Left renal pelvis (tissue), 4 donors: ENCODE measurements around the gene NUCB1. TPM values are rescaled to one million over a fixed set of nuclear protein-coding genes. Genes with fewer than 3 reads are reported as not detected.
"Not testable (repeated sequence)": the region's sequence is repeated elsewhere in the genome, so short reads cannot be mapped to it uniquely, and the experiment has no call there.

Experiments used
- DNase-seq, 4 donors: peaks; one replicate each; pipeline ENCODE4 v3.0.0-alpha.2; 2013; ENCODE audit warnings: low read depth in 4 of 4, low spot score in 3 of 4
- polyA plus RNA-seq, 4 donors: library from polyadenylated mRNA; unstranded; fragments of 120-200 nt; gene quantifications; one replicate each; pipeline ENCODE4 v1.2.1, GENCODE V29; 2013; ENCODE audit not compliant: insufficient read length in 4 of 4

NUCB1 gene
- polyA plus RNA-seq, 4 donors = 223 to 314 (median 261) TPM

DNA sequence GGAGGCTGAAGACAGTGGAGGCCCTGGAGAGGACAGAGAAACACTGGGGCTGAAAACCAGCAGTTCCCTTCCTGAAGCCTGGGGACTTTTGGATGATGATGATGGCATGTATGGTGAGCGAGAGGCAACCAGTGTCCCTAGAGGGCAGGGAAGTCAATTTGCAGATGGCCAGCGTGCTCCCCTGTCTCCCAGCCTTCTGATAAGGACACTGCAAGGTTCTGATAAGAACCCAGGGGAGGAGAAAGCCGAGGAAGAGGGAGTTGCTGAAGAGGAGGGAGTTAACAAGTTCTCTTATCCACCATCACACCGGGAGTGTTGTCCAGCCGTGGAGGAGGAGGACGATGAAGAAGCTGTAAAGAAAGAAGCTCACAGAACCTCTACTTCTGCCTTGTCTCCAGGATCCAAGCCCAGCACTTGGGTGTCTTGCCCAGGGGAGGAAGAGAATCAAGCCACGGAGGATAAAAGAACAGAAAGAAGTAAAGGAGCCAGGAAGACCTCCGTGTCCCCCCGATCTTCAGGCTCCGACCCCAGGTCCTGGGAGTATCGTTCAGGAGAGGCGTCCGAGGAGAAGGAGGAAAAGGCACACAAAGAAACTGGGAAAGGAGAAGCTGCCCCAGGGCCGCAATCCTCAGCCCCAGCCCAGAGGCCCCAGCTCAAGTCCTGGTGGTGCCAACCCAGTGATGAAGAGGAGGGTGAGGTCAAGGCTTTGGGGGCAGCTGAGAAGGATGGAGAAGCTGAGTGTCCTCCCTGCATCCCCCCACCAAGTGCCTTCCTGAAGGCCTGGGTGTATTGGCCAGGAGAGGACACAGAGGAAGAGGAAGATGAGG lies 26.4 kb upstream of the NUCB1 start:
- DNase-seq = no peak

DNA sequence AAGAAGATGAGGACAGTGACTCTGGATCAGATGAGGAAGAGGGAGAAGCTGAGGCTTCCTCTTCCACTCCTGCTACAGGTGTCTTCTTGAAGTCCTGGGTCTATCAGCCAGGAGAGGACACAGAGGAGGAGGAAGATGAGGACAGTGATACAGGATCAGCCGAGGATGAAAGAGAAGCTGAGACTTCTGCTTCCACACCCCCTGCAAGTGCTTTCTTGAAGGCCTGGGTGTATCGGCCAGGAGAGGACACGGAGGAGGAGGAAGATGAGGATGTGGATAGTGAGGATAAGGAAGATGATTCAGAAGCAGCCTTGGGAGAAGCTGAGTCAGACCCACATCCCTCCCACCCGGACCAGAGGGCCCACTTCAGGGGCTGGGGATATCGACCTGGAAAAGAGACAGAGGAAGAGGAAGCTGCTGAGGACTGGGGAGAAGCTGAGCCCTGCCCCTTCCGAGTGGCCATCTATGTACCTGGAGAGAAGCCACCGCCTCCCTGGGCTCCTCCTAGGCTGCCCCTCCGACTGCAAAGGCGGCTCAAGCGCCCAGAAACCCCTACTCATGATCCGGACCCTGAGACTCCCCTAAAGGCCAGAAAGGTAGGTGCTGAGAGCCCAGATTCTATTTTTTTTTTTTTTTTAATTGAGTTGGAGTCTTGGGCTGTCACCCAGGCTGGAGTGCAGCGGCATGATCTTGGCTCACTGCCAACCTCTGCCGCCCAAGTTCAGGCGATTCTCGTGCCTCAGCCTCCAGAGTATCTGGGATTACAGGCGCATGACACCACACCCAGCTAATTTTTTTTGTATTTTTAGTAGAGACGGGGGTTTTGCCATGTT lies 25.6 kb upstream of the NUCB1 start:
- no peak for DNase-seq

DNA sequence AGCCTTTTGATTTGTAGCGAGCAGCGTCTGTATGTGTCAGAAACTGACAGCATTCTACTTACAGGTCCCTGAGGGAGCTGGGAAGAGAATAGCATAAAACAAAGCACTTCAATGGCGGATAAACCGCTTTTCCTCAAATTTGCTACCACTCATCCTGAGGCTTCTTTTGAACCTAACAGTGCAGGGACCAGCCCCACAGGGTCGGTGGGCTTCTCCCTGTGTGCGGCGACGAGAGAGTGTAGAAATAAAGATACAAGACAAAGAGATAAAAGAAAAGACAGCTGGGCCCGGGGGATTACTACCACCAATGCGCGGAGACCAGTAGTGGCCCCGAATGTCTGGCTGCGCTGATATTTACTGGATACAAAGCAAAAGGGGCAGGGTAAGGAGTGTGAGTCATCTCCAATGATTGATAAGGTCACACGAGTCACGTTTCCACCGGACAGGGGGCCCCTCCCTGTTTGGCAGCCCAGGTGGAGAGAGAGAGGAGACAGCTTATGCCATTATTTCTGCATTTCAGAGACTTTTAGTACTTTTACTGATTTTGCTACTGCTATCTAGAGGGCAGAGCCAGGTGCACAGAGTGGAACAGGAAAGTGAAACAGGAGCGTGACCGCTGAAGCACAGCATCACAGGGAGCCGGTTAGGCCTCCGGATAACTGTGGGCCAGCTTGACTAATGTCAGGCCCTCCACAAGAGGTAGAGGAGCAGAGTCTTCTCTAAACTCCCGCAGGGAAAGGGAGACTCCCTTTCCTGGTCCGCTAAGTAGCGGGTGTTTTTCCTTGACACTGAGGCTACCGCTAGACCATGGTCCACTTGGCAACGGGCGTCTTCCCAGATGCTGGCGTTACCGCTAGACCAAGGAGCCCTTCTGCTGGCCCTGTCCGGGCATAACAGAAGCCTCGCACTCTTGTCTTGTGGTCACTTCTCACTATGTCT lies 23.8 kb upstream of the NUCB1 start:
- not testable (repeated sequence) for DNase-seq

DNA sequence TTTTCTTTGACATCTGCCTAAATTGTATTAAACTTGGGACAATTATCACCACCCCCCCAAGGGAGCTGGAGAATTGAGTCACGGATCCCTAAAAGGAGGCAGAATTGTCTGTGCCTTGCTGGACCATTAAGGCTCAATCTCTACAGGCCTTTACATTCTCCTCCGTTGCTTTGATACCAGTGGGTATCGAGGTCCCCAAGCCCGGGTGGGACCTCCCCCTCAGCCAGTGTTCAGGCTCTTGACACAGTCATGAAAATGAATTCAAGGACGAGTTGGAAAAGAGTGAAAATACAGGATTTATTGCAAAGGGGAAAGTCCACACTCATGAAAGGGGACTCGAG lies 22.3 kb upstream of the NUCB1 start:
- no peak for DNase-seq

DNA sequence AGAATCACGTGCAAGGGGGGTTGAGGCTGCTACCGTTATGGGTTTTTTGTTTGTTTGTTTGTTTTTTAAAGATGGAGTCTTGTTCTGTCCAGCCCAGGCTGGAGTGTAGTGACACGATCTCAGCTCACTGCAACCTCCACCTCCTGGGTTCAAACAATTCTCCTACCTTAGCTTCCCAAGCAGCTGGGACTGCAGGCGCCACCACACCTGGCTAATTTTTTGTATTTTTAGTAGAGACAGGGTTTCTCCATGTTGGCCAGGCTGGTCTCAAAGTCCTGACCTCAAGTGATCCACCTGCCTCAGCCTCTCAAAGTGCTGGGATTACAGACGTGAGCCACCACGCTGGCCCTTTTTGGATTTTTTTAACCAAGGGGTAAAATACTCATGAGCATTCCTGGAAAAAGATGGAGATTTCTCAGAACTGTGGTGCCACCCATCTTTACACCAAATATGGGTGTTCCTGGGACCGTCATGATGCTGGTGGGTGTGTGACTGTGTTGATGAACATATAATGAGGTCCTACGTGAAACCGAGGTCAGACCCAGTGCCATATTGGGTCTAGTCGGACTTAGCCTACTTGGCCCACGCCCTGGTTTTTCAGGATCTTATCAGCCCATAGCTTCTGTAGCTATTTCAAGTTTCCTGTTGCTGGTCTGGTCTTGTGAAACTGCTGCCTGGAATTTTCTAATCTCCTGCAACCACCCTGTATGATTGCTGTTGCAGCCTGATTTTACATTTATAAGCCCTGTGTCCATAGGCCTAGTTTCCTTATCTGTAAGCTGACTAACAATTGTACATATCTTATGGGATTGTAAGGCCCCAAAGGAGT lies 21.7 kb upstream of the NUCB1 start:
- DNase-seq = no peak

DNA sequence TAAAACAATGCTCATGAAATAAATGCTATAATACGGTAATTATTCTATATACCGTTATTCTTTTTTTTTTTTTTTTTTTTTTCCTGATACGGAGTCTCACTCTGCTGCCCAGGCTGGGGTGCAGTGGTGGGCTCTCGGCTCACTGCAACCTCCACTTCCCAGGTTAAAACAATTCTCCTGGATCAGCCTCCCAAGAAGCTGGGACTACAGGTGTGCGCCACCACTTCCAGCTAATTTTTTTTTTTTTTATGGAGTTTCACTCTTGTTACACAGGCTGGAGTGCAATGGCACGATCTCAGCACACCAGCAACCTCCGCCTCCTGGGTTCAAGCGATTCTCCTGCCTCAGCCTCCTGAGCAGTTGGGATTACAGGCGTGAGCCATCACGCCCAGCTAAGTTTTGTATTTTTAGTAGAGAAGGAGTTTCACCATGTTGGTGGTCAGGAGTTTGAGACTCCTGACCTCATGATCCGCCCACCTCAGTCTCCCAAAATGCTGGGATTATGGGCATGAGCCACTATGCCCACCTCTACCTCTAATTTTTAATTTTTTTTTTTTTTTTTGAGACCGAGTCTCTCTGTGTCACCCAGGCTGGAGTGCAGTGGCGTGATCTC lies 21.0 kb upstream of the NUCB1 start:
- DNase-seq = no peak

DNA sequence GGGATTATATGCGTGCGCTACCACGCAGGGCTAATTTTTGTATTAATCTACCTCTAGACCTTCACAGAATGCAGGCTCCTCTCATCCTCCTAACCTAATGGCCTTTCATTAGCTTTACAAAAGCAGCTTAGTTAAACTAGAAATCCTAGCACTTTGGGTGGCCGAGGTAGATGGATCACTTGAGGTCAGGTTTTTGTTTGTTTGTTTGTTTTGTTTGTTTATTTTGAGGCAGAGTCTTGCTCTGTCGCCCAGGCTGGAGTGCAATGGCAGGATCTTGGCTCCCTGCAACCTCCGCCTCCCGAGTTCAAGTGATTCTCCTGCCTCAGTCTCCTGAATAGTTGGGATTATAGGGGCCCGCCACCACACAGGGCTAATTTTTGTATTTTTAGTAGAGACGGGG lies 20.4 kb upstream of the NUCB1 start:
- not testable (repeated sequence) for DNase-seq

DNA sequence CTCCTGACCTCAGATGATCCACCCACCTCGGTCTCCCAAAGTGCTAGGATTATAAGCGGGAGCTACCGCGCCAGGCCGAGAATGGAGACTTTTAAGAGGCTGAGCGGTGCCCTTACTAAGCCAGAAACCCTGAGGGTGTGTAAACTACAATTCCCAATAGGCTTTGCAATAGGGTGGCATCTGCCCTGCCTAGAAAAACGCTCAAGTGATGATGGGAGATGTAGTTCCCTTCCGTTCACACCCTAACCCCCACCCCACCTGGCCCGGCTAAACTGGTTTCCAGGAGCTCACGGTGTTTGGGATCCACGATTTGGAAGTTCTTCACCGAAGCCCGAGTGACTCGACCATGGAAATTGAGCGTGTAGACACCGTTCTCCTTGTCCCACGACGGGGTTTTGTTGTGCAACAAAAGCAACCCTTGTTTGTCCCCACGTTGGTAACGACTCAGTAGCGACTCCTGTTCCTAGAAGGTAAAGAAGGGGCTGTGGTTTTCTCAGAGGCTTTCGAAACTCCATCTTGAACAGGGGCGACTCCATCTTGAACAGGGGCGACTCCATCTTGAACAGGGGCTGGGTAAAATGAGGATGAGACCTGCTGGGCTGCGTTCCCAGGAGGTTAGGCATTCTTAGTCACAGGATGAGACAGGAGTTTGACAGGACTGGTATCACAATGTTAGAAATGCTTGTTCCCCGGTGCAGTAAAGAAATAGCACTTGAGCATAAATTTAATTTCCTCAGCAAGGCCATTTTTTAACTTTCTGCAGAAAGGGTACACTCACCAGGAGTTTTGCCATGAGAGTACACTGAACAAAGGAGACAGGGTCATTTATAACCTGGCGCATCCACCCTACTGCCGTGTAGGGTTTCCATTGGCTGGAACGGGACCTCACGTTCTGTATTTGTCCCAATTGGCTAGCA lies 18.1 kb upstream of the NUCB1 start:
- no peak for DNase-seq

DNA sequence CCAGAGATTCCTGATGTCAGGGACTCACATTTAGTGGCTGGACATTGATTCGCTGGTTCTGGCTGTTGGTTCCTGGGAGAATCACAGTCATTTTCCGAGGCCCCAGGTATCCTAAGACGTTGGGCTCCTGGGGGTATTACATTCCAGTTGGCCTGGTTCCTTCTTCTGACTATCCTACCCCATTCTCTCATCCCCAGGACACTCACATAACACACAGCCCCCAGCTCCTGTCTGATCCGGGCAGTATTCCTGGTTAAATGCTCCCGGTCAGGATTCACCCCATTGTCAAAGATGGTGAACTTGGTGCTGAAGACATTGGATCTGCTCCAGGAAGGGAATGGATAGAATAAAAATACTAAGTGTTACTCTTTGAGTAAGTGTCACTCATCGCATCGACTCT lies 16.4 kb upstream of the NUCB1 start:
- no peak for DNase-seq

DNA sequence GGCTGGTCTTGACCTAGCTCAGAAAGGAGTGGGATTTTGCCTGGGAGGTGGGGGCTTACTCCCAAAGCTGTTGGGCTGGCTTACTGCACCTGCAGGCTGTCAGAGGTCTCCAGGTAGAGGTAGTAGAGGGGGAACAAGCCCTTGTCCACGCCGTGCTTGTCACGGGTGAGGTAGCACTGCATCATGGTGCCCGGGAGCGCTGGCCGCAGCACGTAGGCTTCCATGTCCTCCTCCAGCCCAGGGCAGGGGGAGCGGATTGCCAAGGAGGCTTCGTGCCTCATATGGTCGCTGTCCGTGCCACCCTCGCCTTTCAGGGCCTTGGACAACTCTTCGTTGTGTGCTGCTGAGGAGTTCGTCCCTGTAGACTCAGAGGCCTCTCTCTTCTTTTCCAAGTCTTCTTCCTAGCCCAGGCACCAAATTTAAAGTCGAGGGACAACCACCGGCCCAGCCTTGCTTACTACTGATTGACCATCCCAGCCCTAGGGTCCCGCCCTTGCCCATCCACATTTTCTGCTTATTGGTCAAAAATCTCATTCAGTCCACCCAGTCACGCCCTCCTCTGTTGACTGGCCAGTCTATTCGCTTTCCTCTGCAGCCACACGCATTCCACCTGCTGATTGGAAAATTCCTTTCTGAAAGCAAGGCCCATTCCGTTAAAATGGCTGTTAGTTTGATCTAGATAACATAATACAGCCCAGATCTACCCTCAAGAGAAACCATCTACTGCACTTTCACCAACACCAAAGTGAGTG lies 12.1 kb upstream of the NUCB1 start:
- no peak for DNase-seq

DNA sequence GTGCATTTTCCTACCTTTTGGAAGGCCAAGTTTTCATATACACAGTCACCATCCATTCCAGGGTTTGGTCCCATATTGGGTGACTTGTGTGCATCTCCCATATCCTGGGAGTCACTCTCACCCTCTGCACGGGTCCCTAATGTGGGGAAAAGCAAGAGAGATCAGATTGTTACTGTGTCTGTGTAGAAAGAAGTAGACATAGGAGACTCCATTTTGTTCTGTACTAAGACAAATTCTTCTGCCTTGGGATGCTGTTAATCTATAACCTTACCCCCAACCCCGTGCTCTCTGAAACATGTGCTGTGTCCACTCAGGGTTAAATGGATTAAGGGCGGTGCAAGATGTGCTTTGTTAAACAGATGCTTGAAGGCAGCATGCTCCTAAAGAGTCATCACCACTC lies 10.6 kb upstream of the NUCB1 start:
- DNase-seq = not testable (repeated sequence)

DNA sequence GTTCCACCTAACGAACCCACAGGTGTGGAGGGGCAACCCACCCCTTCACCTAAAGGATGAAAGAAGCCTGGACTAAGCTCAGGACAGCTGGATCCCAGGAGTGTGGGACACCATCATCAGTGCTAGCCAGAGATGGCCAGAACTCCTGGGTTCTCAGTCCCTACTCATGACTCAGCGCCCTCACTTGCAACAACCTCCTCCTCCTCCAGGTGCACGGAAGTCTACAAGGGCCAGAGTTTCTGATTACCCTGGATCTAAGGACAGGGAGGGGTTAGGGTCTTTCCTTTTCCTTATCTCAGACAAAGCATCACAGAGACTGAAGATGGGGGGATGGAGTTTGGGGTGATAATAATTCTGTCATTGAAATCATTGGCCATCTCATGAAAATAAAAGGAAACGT lies 9.6 kb upstream of the NUCB1 start:
- DNase-seq = no peak

DNA sequence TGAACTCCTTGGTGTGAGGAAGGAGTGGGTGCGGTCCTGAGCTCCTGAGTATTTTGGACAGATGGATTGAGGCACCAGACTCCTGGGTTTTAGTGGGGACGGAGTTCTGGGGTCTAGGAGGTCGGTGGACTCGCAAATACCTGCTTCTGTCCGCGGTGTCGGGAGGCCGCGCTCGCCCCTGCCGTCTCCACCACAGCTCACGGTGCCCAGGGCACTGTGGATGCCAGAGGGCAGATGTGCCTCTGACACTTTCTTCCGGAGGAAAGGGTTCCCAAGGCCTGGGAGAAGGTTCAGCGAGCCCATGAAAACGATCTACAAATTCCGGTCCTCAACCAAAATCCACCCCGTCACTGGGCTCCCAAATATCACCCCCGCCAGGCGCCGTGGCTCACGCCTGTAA lies 4.9 kb upstream of the NUCB1 start:
- no peak for DNase-seq

DNA sequence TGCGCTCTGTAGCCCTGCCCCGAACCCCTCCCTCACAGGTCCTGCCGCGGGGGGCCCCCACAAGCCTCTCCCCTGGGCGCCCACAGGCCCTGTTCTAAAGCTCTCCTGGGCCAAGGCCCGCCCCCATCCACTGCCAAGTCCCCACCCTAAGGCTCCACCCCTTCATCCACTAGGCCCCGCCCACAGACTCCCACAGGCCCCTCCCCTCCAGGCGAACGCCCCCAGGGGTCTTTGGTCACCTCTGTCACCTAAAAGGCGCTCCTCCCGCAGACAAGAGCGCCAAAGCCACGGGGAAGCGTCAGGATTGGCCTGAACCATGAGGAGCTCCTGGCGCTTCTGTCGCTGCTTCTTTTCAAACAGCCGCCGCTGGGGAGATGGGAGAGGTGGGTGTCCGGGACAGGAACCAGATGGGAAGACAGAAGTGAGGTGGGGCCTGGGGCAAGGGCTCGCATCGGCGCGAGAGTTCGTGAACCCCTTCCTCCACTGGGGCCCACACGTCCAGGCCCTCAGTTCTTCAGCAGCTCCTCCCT lies 3.9 kb upstream of the NUCB1 start:
- DNase-seq = no peak

DNA sequence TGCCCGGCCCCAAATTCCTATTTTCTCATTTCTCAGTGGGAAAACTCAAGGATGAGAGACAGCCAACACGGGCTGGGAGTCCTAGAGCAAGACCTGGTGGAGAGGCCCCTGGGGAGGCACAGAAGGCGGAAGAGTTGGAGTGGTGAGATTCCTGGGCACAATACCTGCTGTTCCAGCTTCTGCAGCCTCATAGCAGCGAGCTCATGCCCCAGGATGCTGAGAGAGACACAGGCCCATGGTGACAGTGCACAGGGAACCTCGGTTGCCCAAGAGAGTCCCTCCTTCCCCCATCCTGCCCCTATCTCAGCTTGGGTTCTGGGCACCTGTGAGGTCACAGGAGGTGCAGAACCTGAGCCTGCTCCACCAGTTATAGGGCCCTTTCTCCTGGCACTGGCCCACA lies 2.9 kb upstream of the NUCB1 start:
- DNase-seq = no peak

DNA sequence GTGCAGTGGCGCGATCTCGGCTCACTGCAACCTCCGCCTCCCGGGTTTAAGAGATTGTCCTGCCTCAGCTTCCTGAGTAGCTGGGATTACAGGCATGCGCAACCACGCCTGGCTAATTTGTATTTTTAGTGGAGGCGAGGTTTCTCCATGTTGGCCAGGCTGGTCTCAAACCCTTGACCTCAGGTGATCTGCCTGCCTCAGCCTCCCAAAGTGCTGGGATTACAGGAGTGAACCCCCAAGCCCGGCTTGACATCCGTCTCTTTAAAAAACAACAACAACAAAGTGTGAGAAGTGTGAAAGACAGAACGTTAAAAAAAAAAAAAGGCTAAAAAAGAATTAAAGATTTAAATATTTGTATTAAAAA lies 744 bp upstream of the NUCB1 start:
- not testable (repeated sequence) for DNase-seq

DNA sequence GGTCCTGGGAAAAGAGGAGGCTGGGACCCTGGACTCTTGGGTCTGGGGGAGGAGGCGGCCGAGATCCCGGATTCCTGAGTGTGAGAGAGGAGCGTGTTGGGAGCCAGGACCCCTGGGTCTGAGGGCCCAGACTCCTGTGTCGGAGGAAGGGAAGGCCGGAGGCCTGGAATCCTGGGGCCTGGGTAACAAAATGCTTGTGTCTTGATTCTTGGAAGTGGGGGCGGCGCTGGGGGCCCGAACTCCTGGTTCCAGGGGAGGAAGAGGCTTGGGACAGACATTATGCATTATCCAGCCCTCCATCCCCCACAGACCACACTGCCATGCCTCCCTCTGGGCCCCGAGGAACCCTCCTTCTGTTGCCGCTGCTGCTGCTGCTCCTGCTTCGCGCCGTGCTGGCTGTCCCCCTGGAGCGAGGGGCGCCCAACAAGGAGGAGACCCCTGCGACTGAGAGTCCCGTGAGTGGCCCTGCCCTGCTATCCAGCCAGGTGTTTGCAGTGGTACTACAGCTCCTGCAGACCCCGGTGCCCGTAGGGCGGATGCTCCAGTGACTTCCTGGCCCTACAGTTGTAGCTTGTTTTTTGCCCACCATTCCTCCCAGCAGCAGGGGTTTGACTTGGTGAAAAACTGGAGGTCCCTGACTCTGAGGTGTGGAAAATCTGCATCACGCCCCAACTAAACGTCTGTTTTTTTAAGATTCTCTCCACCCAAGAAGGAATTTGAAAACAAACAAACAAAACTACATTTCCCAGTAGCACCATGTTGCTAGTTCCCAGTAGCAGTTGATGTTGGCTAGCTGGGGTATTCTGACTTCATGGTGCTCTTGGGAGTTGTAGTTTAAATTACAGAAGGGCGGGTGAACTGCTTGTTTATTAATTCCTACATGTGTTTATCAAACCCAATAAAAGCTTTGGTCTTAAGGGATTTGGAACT lies 630 bp downstream of the NUCB1 start:
- no peak for DNase-seq
